DMS 273 treated with DMSO at 0.1 percent for 48 hours (cell line): ENCODE results near the gene E2F2.
"Not testable (repeated sequence)": the region's sequence is repeated elsewhere in the genome, so short reads cannot be mapped to it uniquely, and the experiment has no call there.

ENCODE experiments used
- DNase-seq: peaks from one replicate; lab custom pipeline; 2025; lab: John Stamatoyannopoulos, UW

Gene E2F2

DNA sequence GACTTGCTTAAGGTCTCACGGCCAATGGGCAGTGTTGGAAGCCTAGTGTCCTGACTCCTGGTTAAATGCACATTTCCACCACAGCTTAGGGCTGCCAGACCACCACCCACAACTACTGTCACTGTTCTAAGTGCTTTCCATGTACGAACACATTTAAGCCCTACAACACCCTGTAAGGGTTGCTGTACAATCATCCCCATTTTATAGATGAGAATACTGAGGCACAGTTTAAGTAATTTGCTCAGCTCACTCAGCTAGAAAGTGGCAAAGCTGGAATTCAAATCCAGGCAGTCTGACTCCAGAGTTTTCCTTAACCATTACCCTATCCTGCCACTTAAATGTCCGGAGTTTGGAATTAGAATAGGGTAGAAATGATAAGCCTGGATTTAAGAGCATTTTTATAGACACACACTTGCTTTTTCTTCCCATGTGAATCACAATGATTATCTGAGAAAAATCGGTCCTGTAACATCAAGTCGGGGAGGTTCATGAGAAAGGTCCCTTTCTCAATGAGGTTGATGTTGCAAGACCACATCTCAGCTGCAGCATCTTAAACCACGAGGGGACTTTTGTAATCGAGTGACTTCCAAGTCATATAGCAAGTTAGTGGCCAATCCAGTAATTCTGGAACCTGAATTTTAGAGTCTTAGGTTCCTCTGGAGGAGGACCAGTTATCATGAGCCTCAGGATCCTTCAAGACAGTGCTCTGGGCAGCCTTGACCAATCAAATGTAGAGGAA, 8.6 kb downstream of the E2F2 start:
- no peak for DNase-seq

- DNase-seq: no peak
These were observed 9.4 kb downstream of the E2F2 start for GRCh38 chr1:23521588-23521987.

- no peak for DNase-seq
These were observed 13.5 kb downstream of the E2F2 start for GRCh38 chr1:23517581-23517980.

- DNase-seq: no peak
These were observed 15.1 kb downstream of the E2F2 start for GRCh38 chr1:23515905-23516304.

DNA sequence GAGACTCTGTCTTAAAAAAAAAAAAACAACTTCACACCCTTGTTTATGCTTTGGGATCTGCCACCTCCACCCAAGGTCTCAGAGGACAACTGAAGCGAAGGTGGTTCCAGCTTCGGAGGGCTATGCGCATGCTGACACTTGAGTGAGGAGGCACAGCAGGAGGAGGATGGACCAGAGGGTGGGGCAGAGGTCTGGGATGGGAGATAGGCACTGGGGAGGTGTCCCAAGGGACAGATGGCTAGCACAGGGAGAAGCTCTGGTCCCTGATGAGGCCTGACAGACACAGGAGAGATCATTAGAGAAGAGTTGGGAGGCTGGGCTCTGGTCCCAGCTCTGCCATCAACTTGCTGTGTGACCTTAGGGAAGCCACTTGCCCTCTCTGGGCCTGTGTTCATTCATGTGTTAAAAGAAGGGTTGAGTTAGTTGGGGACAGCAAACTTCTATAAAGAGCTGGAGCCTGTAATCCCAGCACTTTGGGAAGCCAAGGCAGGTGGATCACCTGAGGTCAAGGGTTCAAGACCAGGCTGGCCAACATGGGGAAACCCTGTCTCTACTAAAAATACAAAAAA, 16.8 kb downstream of the E2F2 start:
- no peak for DNase-seq

DNA sequence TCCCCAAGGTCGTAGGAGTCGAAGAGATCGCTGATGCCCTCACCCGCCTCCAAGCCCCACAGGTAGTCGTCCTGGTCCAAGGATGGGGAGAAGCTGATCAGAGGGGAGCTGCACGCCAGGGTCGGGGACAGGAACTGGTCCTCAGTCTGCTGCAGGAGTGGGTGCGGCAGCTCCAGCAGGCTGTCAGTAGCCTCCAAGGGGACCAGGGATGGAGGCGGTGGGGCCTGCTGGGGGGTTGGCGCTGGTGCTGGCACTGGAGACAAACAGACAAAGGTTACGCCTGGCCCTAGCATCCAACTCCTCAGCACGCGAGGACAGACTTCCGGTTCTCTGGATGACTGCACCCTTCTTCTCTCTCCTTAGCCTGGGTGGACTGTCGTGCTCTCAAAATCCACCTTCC, 21.1 kb downstream of the E2F2 start:
- no peak for DNase-seq

GRCh38 chr1:23506376-23507107, 24.5 kb downstream of the E2F2 start:
- DNase-seq: no peak

DNA sequence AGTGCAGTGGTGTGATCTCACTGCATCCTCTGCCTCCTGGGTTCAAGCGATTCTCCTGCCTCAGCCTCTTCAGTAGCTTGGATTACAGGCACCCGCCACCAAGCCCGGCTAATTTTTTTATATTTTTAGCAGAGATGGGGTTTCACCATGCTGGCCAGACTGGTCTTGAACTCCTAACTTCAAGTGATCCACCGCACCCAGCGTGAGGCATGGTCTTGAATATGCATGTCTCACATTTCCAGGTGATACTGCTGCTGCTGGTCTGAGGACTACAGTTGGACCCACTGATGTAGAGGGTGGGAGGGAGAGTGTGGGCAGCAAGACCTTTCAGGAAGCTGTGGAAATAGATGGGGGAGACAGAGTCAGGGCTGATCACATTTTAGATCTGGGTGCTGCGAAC, 25.2 kb downstream of the E2F2 start:
- DNase-seq: no peak

GRCh38 chr1:23504156-23504555, 26.9 kb downstream of the E2F2 start:
- DNase-seq: not testable (repeated sequence)

GRCh38 chr1:23502951-23503350, 28.1 kb downstream of the E2F2 start:
- no peak for DNase-seq

GRCh38 chr1:23500466-23500865, 30.6 kb downstream of the E2F2 start:
- DNase-seq: no peak

DNA sequence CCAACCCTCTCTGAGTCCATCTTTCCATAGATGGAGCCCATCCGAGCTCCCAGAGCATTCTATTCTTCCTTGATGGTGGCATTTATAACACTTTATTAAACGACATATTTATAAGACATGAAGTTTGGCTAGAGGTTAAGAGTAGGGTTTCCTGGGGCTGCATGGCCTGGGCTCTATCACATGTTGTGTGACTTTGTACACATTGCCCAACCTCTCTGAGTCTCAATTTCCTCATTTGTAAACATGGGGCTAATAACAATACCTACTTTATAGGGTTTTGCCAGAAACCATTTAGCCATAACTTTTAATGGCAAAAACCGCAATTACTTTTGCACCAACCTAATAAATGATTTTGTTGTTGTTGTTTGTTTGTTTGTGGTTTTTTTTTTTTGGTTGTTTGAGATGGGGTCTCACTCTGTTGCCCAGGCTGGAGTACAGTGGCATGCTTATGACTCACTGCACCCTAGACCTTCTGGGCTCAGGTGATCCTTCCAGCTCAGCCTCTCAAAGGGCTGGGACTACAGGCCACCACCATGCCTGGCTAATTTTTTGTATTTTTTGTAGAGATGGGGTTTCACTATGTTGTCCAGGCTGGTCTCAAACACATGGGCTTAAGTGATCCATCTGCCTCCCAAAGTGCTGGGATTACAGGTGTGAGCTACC, 33.1 kb downstream of the E2F2 start:
- DNase-seq: no peak

DNA sequence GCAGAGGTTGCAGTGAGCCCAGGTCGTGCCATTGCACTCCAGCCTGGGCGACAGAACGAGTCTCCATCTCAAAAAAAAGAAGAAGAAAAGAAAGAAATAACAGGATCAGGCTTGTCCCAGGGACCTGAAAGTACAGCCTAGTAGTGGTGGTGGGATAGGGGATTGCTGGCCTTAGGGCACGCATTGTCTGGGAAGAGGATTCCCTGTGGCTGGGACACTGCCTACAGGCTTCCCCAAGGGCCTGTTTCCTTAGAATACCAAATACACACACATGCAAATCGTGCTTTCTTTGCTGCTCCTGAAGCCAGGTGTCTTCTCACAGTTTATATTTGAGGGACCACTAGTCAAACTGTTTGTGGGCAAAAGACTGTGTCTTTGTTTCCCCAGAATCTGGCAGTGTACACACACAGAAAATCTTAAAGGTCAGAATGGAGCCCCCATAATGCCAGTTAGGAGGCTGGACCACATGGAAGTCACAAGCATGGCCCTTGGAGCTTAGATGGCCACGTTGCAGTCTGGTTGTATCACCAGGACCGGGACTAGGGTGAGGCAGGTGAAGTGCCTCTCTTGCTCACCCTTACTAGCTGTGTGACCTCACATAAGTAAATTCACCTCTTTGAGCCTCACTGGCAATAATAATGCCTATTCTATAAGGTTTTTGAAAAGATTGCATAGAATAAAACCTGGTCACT, 34.4 kb downstream of the E2F2 start:
- no peak for DNase-seq

DNA sequence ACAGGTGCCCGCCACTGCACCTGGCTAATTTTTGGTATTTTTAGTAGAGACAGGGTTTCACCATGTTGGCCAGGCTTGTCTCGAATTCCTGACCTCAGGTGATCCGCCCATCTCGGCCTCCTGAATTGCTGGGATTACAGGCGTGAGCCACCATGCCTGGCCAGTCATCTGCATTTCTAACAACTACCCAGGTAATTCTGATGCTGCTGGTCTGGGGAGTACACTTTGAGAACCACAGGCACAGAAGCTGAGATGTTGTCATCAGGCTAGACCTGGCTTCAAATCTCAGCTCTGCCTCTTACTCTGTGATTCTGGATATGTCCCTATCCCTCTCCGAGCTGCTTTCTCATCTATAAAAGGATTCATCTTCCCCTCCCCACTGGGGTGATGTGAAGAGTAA, 36.2 kb downstream of the E2F2 start:
- DNase-seq: not testable (repeated sequence)

DNA sequence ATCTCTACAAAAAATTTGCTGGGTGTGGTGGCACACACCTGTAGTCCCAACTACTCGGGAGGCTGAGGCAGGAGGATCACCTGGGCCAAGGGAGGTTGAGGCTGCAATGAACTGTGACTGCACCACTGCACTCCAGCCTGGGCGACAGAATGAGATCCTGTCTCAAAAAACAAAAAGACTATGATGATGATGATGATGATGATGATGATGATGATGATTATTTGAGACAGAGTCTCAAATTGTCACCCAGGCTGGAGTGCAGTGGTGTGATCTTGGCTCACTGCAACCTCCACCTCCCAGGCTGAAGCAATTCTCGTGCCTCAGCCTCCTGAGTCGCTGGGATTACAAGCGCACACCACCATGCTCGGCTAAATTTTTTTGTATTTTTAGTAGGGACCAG, 38.3 kb downstream of the E2F2 start:
- not testable (repeated sequence) for DNase-seq

GRCh38 chr1:23492132-23492720, 38.8 kb downstream of the E2F2 start:
- no peak for DNase-seq

GRCh38 chr1:23489842-23490241, 41.2 kb downstream of the E2F2 start:
- no peak for DNase-seq

- DNase-seq: no peak
These were observed 46.1 kb downstream of the E2F2 start for GRCh38 chr1:23485002-23485332.

DNA sequence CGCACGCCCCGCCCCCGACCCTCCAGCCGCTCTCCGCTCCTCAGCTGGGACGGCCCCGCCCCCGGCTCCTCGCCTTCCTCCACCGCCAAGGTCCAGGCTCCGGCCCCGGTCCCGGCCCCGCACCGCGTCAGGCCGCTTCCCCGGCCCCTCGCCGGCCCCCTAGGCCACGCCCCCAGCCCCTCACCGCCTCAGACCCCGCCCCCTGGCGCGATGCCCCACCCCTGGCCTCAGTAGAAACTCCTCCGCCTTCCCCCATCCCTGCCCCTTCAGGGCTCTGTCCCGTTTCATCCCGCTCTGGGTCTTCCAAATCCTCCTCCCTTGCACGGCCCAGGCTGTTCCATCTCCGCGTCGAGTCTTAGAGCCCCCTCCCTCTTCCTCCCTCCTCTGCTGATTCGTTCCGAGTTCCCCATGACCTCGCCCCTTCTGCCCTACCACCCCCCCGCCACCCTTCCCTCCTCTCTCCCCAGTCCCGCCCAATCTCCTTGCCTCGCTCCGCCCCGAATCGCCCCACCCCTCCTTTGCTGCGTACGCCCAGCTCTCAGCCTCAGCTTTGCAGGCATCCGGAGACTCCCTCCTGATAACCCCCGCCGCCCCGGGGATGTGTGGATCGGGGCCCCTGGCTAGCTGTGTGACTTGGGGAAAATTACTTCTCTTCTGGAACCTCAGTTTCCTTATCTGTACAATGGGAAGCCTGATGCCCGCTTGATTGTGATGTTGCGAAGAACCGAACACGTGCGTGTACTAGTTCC, 46.6 kb downstream of the E2F2 start:
- peak; percentile 80 for DNase-seq

DNA sequence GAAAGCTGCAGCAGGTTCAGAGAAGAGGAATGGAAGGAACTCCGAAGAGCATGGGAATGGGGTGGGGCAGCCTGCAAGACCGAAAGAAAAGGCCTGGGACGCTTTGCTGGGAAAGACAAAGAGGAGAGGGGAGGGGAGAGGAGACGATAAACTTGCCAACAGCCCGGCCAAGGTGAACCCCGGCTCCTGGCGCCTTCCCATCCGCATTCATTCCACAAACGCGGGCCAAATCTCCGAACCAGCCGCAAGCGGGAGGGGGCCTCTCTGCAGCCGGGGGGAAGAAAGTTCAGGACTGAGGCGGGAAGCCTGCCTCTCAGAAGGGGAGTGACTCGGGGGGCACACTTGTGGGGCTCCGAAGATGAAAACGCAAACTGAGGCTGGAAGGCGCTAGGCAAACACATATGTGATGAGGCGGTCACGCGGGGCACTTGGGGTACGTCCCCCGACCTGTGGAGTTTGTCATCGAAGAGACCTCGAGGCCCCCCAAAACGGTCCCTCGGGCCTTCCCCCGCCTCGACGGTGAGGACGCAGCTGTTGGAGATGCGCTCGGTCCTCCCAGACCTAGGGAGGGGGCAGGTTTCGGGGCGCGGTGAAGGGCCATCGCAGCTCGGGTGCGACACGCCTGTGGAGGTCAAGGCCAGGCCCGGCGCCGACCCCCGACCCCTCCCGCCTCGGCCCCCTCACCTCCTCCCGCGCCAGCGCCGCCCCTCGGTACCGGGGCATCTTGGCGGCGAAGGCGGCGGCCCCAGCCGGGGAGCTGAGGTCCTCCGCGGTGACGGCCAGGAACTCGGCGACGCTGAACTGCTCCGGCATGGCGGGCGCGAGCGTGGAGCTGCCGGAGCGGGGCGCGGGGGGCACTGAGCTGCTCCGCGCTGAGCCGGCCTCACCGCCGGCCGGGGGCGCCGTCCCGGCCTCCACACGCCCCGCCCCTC, 47.4 kb downstream of the E2F2 start, which contains the start of gene ASAP3:
Gene ASAP3, minus strand, starts transcription at position 859 of the 932 bp plus-strand sequence. Its CDS starts 46 bp downstream, at position 813.
- DNase-seq: no peak
